ENCODE measurements around the gene SLC44A3. TPM values are rescaled to one million over a fixed set of nuclear protein-coding genes. Genes with fewer than 3 reads are reported as not detected.
"Not testable (repeated sequence)": the region's sequence is repeated elsewhere in the genome, so short reads cannot be mapped to it uniquely, and the experiment has no call there.

SLC44A3 gene
- total and polyA plus RNA-seq, 2 of the 8 experiments (the other 6 are each of a cell fraction or from before 2014, with no cell fraction given): 4.2 to 5.0 TPM

DNA sequence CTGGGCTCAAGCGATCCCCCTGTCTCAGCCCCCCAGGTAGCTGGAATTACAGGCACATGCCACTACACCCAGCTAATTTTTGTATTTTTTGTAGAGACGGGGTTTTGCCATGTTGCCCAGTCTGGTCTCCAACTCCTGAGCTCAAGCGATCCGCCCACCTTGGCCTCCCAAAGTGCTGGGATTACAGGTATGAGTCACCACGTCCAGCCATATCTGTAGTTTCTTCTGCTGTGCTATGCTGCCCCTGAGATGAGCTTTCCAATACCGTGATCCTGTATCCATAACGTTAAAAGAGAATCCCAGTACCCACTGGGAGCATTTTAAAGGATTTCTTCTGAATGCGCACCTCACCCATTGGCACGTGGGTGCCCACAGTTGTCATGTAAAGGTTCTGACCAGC lies 20.2 kb downstream of the SLC44A3 start:
- H4K8ac ChIP-seq (ENCODE audit: extremely low read depth, insufficient read depth, low read length); H3K56ac ChIP-seq (replicated peaks; ENCODE audit: insufficient read length, low read depth, low read length); H3K18ac ChIP-seq (ENCODE audit: extremely low read depth, low read length); H2BK12ac ChIP-seq (ENCODE audit: low read depth, low read length); H3K14ac ChIP-seq (ENCODE audit: insufficient read length); H3K9me3 ChIP-seq (ENCODE audit: insufficient read depth in 2 of 2, low read depth in 1 of 2, low read length in 1 of 2); H2BK15ac ChIP-seq (ENCODE audit: low read length); H3K4me3 ChIP-seq (ENCODE audit: extremely low read depth in 1 of 4, insufficient read depth in 2 of 4, low read depth in 3 of 4, low read length in 4 of 4); H4K5ac ChIP-seq (ENCODE audit: insufficient read length, low read depth, low read length); DNase-seq (ENCODE audit: low read depth in 1 of 2, low spot score in 2 of 2); H3K4me1 ChIP-seq (replicated peaks in 1 of 4; ENCODE audit: control insufficient read depth in 3 of 4, insufficient read depth in 4 of 4, low read length in 3 of 4); H3K23ac ChIP-seq (ENCODE audit: insufficient read length); H2AFZ ChIP-seq (ENCODE audit: low read length); H3K4me2 ChIP-seq (ENCODE audit: insufficient read depth in 1 of 2, low read depth in 2 of 2, low read length in 2 of 2); H3K23me2 ChIP-seq (ENCODE audit: low read depth, low read length); H3K79me2 ChIP-seq (ENCODE audit: control insufficient read depth in 1 of 2, insufficient read depth in 2 of 2, low read length in 2 of 2); H3K36me3 ChIP-seq (ENCODE audit: control insufficient read depth in 2 of 4, insufficient read depth in 4 of 4, low read length in 3 of 4); H2BK5ac ChIP-seq (ENCODE audit: low read depth, low read length); H3K27ac ChIP-seq (ENCODE audit: low read depth, low read length); H2BK120ac ChIP-seq (replicated peaks; ENCODE audit: low read depth, low read length); H3K79me1 ChIP-seq (ENCODE audit: low read depth, low read length); FAIRE-seq; H4K20me1 ChIP-seq (replicated peaks in 1 of 2; ENCODE audit: control insufficient read depth in 1 of 2, insufficient read depth in 2 of 2, low read length in 2 of 2); H3K9ac ChIP-seq (replicated peaks in 1 of 4; ENCODE audit: extremely low read depth in 1 of 4, low read depth in 3 of 4, low read length in 3 of 4); H2BK20ac ChIP-seq (ENCODE audit: low read length); H4K91ac ChIP-seq (replicated peaks; ENCODE audit: insufficient read length, low read length); H3K4ac ChIP-seq (replicated peaks; ENCODE audit: insufficient read length, low read depth, low read length); H3K27me3 ChIP-seq (replicated peaks in 1 of 4; ENCODE audit: control insufficient read depth in 3 of 4, extremely low read depth in 1 of 4, insufficient read depth in 3 of 4, low read length in 3 of 4); H2AK5ac ChIP-seq (ENCODE audit: low read depth, low read length): not testable (repeated sequence)
- POLR2A ChIA-PET (ENCODE audit: partially characterized antibody): interaction anchor here (0.6 kb wide), 1 partner anchor 72 kb away, joined by 3 read pairs; no protein-coding TSS in a partner anchor
- 89% methylated on average over 9 of the region's 9 CpGs; no CpG with 5 or more reads in 1 of the 2 experiments for WGBS, 2 experiments (ENCODE audit: extremely low coverage in 1 of 2, insufficient coverage in 1 of 2, insufficient read length in 1 of 2, insufficient replicate concordance in 2 of 2, low coverage in 1 of 2, low lambda C conversion rate in 2 of 2, missing lambda C conversion rate in 1 of 2)
- CTCF ChIA-PET (ENCODE audit: partially characterized antibody): interaction anchor here (0.6 to 2.6 kb wide), 3 partner anchors 14 to 379 kb away, joined by 5 to 14 read pairs (median 6); no protein-coding TSS in a partner anchor

Data from H1 (cell line).